ENCODE measurements around the gene FAM193B. TPM values are rescaled to one million over a fixed set of nuclear protein-coding genes. Genes with fewer than 3 reads are reported as not detected.

The FAM193B gene
- polyA plus RNA-seq, 1 of the 3 experiments (the other 2 are of a cell fraction), result 48.1 TPM

- WGBS (ENCODE audit: low lambda C conversion rate), result 98% methylated on average over 2 of the region's 2 CpGs
Observed at GRCh38 chr5:177555228-177555627, 865 bp upstream of the FAM193B start.

GRCh38 chr5:177553671-177554429 is 513 bp downstream of the FAM193B start:
- CTCF ChIA-PET, result interaction anchor here (0.8 to 1.4 kb wide), 2 partner anchors 38 to 236 kb away, joined by 3 read pairs; no protein-coding TSS in a partner anchor
- 0% methylated on average over 6 of the region's 72 CpGs for WGBS (ENCODE audit: low lambda C conversion rate)
- Histone ChIP-seq H3K4me2 (peak overlapping the region; percentile 99), H4K20me1 (ENCODE audit: insufficient read depth) (peaks cover 44% of the 10 kb centered on the region), H3K4me3 (ENCODE audit: low read depth in 2 of 2, low read length in 1 of 2) (peak overlapping the region; percentile 93 to 94), H2AFZ (ENCODE audit: low read depth) (no peak overlapping the region), H3K27me3 (ENCODE audit: insufficient read depth) (no peaks in the 10 kb centered on the region), H3K9me2 (no peaks in the 10 kb centered on the region), H3K79me2 (ENCODE audit: insufficient read depth) (peaks cover 53% of the 10 kb centered on the region), H3K27ac (ENCODE audit: low read depth in 2 of 2, low read length in 1 of 2) (peak overlapping the region; percentile 29 to 77; a peak in 3 of 4 replicates), H3K9ac (peak overlapping the region; percentile 78), H3K36me3 (replicated peaks in 1 of 2; ENCODE audit: control insufficient read depth in 1 of 2, insufficient read depth in 2 of 2, low read length in 1 of 2) (peaks cover 12 to 19% of the 10 kb centered on the region in 2 experiments), H3K9me3 (no peaks in the 10 kb centered on the region), H3F3A (replicated peaks; ENCODE audit: insufficient read depth) (no peaks in the 10 kb centered on the region), H3K4me1 (ENCODE audit: control insufficient read depth in 1 of 2, insufficient read depth in 2 of 2, low read depth in 1 of 2, low read length in 1 of 2) (peaks cover 0 to 16% of the 10 kb centered on the region in 2 experiments; a peak in 2 of 4 replicates)
- peak; percentile 83 for DNase-seq
- POLR2A ChIA-PET, result interaction anchor here (0.7 kb wide), 1 partner anchor 187 kb away, joined by 4 read pairs; no protein-coding TSS in a partner anchor
- TF ChIP-seq POLR2AphosphoS5 (IDR thresholded peaks at IDR 0.05; ENCODE audit: low read depth, low read length), result no peak
- TF ChIP-seq USF1 (IDR thresholded peaks at IDR 0.05; ENCODE audit: borderline replicate concordance, low read depth), result no peak
- TF ChIP-seq FOXJ3 (CRISPR knock-in tag; IDR thresholded peaks at IDR 0.05), result no peak
- no peak for TF ChIP-seq SMC3 (IDR thresholded peaks at IDR 0.05; ENCODE audit: low read depth, low read length)
- no peak for TF ChIP-seq YY1 (IDR thresholded peaks at IDR 0.05; ENCODE audit: low read depth)
- TF ChIP-seq TAF1 (IDR thresholded peaks at IDR 0.05; ENCODE audit: borderline replicate concordance, low read depth, low read length), result no peak

More at GRCh38 chr5:177555228-177555627, 865 bp upstream of the FAM193B start:
- H3K27me3 ChIP-seq (ENCODE audit: insufficient read depth), result no peaks in the 10 kb centered on the region
- no peak overlapping the region for H3K27ac ChIP-seq (ENCODE audit: low read depth in 2 of 2, low read length in 1 of 2)
- H4K20me1 ChIP-seq (ENCODE audit: insufficient read depth), result peaks cover 36% of the 10 kb centered on the region
- H3K4me3 ChIP-seq (ENCODE audit: low read depth in 2 of 2, low read length in 1 of 2), result peak overlapping the region; percentile 61 to 94; a peak in 3 of 4 replicates
- H3K4me1 ChIP-seq (ENCODE audit: control insufficient read depth in 1 of 2, insufficient read depth in 2 of 2, low read depth in 1 of 2, low read length in 1 of 2), result peaks cover 0 to 16% of the 10 kb centered on the region in 2 experiments; a peak in 2 of 4 replicates
- POLR2A ChIA-PET, result interaction anchor here (0.8 kb wide), 1 partner anchor 73 kb away, joined by 4 read pairs; no protein-coding TSS in a partner anchor
- peaks cover 8 to 19% of the 10 kb centered on the region in 2 experiments for H3K36me3 ChIP-seq (replicated peaks in 1 of 2; ENCODE audit: control insufficient read depth in 1 of 2, insufficient read depth in 2 of 2, low read length in 1 of 2)
- H3K9ac ChIP-seq, result no peak overlapping the region
- CTCF ChIA-PET, result no interaction called here
- H2AFZ ChIP-seq (ENCODE audit: low read depth), result peak overlapping the region; percentile 78
- no peak for TF ChIP-seq TEAD4 (IDR thresholded peaks at IDR 0.05; ENCODE audit: borderline replicate concordance, insufficient read depth)
- TF ChIP-seq YY1 (IDR thresholded peaks at IDR 0.05; ENCODE audit: low read depth), result no peak
- TF ChIP-seq FOXM1 (IDR thresholded peaks at IDR 0.05; ENCODE audit: low read depth), result no peak
- TF ChIP-seq MXI1 (IDR thresholded peaks at IDR 0.05; ENCODE audit: low read depth, low read length), result no peak
- no peak for TF ChIP-seq ZBTB33 (IDR thresholded peaks at IDR 0.05; ENCODE audit: borderline replicate concordance, low read depth)
- H3K4me2 ChIP-seq, result peak overlapping the region; percentile 71
- no peaks in the 10 kb centered on the region for H3F3A ChIP-seq (replicated peaks; ENCODE audit: insufficient read depth)
- peaks cover 39% of the 10 kb centered on the region for H3K79me2 ChIP-seq (ENCODE audit: insufficient read depth)
- no peaks in the 10 kb centered on the region for H3K9me2 ChIP-seq
- DNase-seq, result no peak
- no peaks in the 10 kb centered on the region for H3K9me3 ChIP-seq
